ENCODE results near the gene PROB1. TPM values are rescaled to one million over a fixed set of nuclear protein-coding genes. Genes with fewer than 3 reads are reported as not detected.
"Not testable (repeated sequence)": the region's sequence is repeated elsewhere in the genome, so short reads cannot be mapped to it uniquely, and the experiment has no call there.

The PROB1 gene
- polyA plus RNA-seq, 3 donors: 0.32 to 1.3 (median 1.0) TPM

DNA sequence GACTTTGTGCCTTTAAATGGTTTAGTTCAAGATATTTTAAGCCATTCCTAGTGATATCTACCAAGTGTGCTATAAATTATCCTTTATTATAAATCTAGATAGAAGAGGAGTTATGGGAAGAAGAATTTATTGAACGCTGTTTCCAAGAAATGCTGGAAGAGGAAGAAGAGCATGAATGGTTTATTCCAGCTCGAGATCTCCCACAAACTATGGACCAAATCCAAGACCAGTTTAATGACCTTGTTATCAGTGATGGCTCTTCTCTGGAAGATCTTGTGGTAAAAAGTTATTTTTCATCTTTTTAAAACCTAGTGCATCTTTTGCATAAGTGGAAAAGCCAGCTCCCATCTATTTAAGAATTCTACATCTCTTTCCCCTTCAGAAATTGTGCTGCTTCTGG is 30.4 kb downstream of the PROB1 start:
- no peak overlapping the region for H3K27ac ChIP-seq (ENCODE audit: low read depth, low read length)
- WGBS, 3 donors: 69 to 74% (median 69%) methylated on average over 2 of the region's 2 CpGs

DNA sequence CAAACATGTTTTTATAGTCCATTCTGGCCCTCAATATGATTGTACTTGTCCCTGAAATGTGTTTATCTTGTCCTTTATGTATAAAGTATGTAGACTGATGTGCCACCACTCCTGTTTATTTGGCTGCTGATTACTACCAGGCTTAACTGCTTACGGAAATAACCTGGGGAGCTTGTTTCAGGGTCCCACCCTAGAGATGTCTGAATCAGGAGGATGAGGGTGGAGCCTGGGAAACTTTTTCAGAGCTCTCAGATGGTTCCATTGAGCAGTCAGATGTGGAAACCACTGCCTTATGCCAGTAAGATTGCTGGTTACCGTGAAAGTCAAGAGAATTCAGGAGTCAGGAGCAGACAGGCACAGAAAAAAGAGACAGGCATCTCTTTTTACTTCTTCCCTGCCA is 31.0 kb downstream of the PROB1 start:
- 57 to 77% (median 70%) methylated on average over 2 of the region's 2 CpGs for WGBS, 3 donors

DNA sequence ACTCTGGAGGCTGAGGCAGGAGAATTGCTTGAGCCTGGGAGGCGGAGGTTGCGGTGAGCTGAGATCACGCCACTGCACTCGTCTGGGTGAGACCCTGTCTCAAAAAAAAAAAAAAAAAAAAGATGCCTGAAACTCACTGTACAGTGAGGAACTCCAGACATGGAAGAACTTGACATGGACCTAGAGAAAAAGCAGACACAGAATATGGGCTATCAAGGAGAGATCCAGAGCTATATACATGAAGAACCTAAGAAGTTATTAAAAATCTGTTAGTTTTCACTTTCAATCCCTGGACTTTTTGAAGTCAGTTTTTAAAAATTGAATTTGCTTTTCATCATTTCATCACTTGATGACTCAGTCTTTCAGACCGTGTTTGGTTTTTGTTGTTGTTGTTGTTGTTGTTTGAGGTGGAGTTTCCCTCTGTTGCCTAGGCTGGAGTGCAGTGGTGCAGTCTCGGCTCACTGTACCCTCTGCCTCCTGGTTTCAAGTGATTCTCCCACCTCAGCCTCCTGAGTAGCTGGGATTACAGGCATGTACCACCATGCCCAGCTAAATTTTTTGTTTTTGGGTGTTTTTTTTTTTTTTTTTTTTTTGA is 33.0 kb downstream of the PROB1 start:
- WGBS, 3 donors: 81 to 88% (median 85%) methylated on average over 6 of the region's 6 CpGs

More for the DNA sequence above, 31.0 kb downstream of the PROB1 start:
- H3K27ac ChIP-seq (ENCODE audit: low read depth, low read length): no peak overlapping the region

DNA sequence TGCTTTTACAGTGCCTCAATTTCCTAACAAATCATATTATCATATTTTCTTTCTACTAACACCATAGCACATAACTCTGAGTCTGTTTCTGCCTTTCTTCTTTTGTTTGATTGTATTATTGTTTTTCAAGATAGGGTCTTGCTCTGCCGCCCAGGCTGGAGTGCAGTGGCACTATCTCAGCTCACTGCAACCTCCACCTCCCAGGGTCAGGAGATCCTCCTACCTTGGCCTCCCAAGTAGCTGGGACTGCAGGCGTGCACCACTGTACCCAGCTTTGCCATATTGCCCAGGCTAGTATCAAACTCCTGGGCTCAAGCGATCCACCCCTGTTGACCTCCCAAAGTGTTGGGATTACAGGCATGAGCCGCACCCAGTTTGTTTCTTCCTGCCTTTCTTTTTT is 34.5 kb downstream of the PROB1 start:
- WGBS, 3 donors: 97 to 100% (median 98%) methylated on average over 4 of the region's 4 CpGs
- H3K27ac ChIP-seq (ENCODE audit: low read depth, low read length): no peak overlapping the region

More for the DNA sequence above, 33.0 kb downstream of the PROB1 start:
- no peak overlapping the region for H3K27ac ChIP-seq (ENCODE audit: low read depth, low read length)

DNA sequence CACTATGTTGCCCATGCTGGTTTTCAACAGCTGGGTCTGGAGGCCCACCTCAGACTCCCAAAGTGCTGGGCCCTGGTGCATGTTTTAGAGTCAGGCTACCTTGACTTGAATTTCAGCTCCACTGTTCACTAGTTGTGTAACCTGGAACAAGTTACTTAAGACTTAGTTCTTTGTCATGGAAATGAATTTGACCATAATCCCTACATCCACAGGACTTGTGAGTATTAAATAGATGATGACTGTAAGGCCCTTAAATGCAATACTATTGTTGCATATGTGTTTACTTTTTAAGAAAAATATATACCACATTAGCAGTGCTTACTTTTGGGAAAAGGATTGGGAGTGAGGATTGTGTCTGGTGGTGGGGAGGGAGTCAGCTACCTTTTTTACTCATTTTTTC is 36.8 kb downstream of the PROB1 start:
- no peak overlapping the region for H3K27ac ChIP-seq (ENCODE audit: low read depth, low read length)

DNA sequence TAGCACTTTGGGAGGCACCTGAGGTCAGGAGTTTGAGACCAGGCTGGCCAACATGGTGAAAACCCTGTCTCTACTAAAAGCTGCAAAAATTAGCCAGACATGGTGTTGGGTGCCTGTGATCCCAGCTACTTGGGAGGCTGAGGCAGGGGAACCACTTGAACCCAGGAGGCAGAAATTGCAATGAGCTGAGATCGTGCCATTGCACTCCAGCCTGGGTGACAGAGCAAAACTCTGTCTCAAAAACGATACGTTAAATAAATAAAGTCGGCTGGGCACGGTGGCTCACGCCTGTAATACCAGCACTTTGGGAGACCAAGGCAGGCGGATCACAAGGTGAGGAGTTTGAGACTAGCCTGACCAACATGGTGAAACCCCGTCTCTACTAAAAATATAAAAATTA is 39.0 kb downstream of the PROB1 start:
- not testable (repeated sequence) for H3K27ac ChIP-seq (ENCODE audit: low read depth, low read length)
- 94 to 95% (median 95%) methylated on average over 8 of the region's 8 CpGs for WGBS, 3 donors

DNA sequence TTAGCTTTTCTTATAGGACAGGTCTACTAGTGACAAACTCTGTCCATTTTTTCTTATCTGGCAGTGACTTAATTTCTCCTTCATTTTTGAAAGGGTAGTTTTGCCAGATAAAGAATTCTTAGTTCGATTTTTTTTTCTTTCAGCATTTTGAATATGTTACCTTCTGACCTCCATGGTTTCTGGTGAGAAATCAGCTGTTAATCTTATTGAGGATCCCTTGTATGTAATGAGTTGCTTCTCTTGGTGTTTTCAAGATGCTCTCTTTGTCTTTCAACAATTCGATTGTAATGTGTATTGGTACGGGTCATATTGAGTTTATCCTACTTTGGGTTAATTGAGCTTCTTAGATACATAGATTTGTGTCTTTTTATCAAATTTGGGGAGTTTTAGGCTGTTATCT is 40.7 kb downstream of the PROB1 start:
- WGBS, 3 donors: 92 to 97% (median 94%) methylated on average over 3 of the region's 3 CpGs
- H3K27ac ChIP-seq (ENCODE audit: low read depth, low read length): no peak overlapping the region

DNA sequence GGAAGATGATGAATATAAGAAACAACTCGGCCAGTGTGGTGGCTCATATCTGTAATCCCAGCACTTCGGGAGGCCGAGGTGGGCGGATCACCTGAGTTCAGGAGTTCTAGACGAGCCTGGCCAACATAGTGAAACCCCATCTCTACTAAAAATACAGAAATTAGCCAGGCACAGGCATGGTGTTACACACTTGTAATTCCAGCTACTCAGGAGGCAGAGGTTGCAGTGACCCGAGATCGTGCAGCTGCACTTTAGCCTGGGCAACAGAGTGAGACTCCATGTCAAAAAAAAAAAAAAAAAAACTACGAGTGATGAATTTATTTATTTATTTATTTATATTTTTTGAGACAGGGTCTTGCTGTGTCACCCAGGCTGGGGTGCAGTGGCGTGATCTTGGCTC is 47.0 kb downstream of the PROB1 start:
- H3K27ac ChIP-seq (ENCODE audit: low read depth, low read length): not testable (repeated sequence)

DNA sequence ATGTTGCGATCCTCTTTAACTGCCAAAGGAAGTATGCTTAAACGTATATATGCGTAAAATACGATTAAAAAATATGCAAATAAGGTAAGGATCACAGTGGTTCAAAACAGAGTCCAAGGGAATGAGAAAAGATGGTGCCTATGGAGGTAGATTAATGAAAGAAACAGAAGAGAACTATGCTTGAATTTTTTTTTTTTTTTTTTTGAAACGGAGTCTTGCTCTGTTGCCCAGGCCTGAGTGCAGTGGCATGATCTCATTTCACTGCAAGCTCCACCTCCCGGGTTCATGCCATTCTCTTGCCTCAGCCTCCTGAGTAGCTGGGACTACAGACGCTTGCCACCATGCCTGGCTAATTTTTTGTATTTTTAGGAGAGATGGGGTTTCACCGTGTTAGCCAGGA is 49.5 kb downstream of the PROB1 start:
- WGBS, 3 donors: 94 to 97% (median 94%) methylated on average over 8 of the region's 8 CpGs
- H3K27ac ChIP-seq (ENCODE audit: low read depth, low read length): not testable (repeated sequence)

More for the DNA sequence above, 47.0 kb downstream of the PROB1 start:
- WGBS, 3 donors: 94 to 95% (median 94%) methylated on average over 9 of the region's 9 CpGs

DNA sequence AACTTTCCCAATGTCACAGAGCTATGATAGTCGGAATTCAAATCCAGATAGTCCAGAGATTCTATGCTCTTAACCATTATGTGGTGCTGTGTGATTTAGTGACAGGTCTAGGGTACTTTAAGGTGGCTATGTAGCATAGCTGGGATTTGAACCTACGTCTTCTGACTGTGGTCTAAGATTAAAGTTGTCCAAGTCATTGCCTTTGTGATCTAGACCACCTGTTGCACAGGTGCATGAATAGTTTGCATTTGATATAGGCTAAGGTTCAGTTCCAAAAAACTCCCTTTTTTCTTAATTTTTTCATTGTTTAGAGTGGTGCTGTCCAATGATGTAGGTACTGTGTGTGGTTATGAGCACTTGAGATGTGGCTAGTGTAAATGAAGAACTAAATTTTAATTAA is 50.7 kb downstream of the PROB1 start:
- no peak overlapping the region for H3K27ac ChIP-seq (ENCODE audit: low read depth, low read length)
- 33 to 88% (median 85%) methylated on average over 2 of the region's 2 CpGs for WGBS, 3 donors

DNA sequence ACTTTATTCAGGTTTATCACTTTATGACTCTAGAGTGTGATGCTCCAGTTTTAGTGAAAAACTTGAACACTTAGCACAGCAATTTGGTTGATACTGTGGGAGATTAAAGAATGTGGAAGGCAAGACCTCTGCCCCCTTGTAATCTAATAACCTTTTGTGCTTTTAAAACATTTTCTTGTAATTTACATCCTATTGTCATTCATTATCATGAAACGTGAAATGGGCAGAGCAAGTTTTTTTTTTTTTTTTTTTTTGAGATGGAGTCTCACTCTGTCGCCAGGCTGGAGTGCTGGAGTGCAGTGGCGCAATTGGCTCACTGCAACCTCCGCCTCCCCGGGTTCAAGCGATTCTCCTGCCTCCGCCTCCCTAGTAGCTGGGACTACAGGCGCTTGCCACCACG is 51.4 kb downstream of the PROB1 start:
- H3K27ac ChIP-seq (ENCODE audit: low read depth, low read length): no peak overlapping the region
- 81 to 84% (median 81%) methylated on average over 9 of the region's 9 CpGs for WGBS, 3 donors

DNA sequence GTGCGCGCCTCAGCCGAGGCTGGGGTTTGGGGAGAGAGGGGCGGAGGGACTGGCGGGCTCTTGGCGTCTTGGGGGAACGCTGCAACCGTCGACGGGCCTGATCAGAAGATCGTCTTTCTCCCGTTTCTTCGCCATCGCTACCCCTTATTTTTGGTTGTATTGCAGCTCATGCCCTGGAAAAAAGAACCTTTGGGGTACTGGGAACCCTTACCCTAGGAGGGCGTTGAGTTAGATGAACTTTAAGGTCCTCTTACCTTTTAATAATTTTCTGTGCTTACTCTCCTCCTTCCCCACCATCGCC is 52.5 kb downstream of the PROB1 start:
- WGBS, 3 donors: 0 to 2% (median 1%) methylated on average over 16 of the region's 16 CpGs
- H3K27ac ChIP-seq (ENCODE audit: low read depth, low read length): peak overlapping the region; percentile 89

DNA sequence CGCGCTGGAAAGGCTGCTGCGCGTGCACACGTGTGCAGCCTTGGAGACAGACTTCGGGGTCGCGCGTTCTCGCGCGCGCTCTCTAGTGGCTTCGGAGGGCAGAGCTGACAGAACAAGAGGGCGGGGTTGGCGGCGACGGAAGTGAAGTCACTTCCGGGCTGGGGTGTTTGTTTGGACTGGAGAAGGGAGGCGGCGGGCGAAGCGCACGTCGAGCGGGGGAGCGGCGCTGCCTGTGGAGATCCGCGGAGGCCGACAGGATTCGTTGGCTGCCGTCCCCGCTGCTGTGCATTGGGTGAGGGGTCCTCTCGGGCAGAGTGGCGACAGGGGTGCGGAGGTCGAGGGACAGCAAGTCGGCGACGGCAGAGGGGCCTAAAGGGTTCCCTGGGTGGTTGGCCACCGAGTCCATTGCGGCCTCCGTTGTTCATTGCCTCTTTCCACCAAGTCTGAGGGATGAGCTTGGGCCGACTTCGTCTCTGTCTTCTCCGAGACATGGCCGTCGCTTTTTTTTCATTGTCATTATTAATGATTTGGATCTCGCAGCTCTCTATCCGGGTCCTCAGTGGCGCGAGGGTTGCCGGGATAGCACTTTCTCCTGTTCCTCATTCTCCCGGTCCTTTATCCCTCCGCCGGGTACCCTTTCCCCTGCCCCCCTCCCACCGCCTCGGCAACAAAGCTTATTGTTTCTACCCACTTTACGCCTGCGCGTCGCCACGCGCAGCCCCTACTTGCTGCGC is 53.0 kb downstream of the PROB1 start, which contains the start of gene PAIP2:
TSS of gene PAIP2 (plus strand) at position 166 of the 734 bp plus-strand sequence. CDS start 21,931 bp downstream, outside the sequence.
- H3K27ac ChIP-seq (ENCODE audit: low read depth, low read length): peak within 1 kb of the TSS; percentile 89
- WGBS, 3 donors: 0 to 1% (median 0%) methylated on average over 66 of the region's 66 CpGs

DNA sequence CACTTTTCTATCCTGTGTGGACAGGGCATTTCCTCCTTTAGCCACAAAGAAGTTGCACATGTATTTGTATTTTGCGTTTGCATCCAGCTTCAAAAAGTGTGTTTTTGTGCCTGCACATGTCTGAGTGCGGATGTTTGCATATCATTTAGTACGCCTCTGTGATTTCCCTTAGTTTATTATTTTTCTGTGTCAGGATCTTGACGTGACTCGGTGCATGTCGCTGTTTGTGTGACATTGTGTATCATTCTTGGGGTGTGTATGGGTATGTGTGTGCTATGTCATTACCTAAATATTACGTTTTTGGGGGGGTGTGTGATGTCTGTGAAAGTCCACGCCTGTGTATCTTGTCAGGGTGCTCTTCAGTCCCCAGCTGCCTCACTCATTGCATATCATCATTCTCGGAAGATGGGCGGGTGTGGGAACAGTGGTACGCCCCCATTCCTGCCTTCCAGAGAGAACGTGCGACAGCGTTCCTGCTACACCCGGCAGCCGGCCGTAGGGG is 53.7 kb downstream of the PROB1 start:
- H3K27ac ChIP-seq (ENCODE audit: low read depth, low read length): no peak overlapping the region
- 2 to 5% (median 2%) methylated on average over 17 of the region's 17 CpGs for WGBS, 3 donors

Other genes with a start within 250 kb of the PROB1 start
- gene SIL1, start 196.7 kb downstream of the PROB1 start, polyA plus RNA-seq: 10 to 100 TPM; 31.5 to 65.9 (median 47.5) TPM
- gene MATR3, start 101.4 kb downstream of the PROB1 start, polyA plus RNA-seq: 100 to 1,000 TPM in 2 of 3 donors, 10 to 100 TPM in 1; 56.7 to 114 (median 101) TPM
- gene PAIP2, start 53.2 kb downstream of the PROB1 start, polyA plus RNA-seq: 100 to 1,000 TPM in 2 of 3 donors, 10 to 100 TPM in 1; 41.6 to 160 (median 108) TPM
- gene SLC23A1, start 11.8 kb downstream of the PROB1 start, polyA plus RNA-seq: under 1 TPM in 1 of 3 donors, not detected in 2; 0.78 TPM
- gene MZB1, start 5.2 kb downstream of the PROB1 start, polyA plus RNA-seq: 1 to 10 TPM in 1 of 3 donors, under 1 TPM in 1, not detected in 1; 0.98 to 1.9 TPM
- gene SPATA24, start 9.0 kb upstream of the PROB1 start, polyA plus RNA-seq: 1 to 10 TPM; 4.1 to 8.5 (median 4.4) TPM
- 1 to 10 TPM; 1.0 to 5.6 (median 4.0) TPM for gene DNAJC18, start 44.4 kb upstream of the PROB1 start, polyA plus RNA-seq
- 10 to 100 TPM in 2 of 3 donors, 1 to 10 TPM in 1; 8.5 to 80.6 (median 38.8) TPM for gene ECSCR, start 67.6 kb upstream of the PROB1 start, polyA plus RNA-seq
- gene SMIM33, start 75.9 kb upstream of the PROB1 start, polyA plus RNA-seq: under 1 TPM in 1 of 3 donors, not detected in 2; 0.04 TPM
- gene STING1, start 87.7 kb upstream of the PROB1 start, polyA plus RNA-seq: 10 to 100 TPM in 2 of 3 donors, 1 to 10 TPM in 1; 8.0 to 52.5 (median 28.3) TPM
- gene UBE2D2, start 166.2 kb upstream of the PROB1 start, polyA plus RNA-seq: 10 to 100 TPM; 49.3 to 71.6 (median 68.6) TPM